GM12872 (cell line): Measurements from ENCODE around the gene GDI1.

Experiments
- CTCF ChIP-seq: IDR thresholded peaks from 3 replicates; pipeline ENCODE4 v1.5.1; 2011; ENCODE audit warnings: low read depth, mild to moderate bottlenecking, low read length, moderate library complexity; ENCODE audit not compliant: insufficient read depth

GDI1 gene

GRCh38 chrX:154486396-154487207 lies 49.6 kb downstream of the GDI1 start, which contains the start of gene UBL4A:
UBL4A (minus strand) TSS chrX:154486615; CDS start chrX:154486584, 31 bp downstream.
- no peak for TF ChIP-seq CTCF

- TF ChIP-seq CTCF = no peak
Measured at GRCh38 chrX:154487518-154488290, 50.8 kb downstream of the GDI1 start.

GRCh38 chrX:154488336-154489075 lies 51.6 kb downstream of the GDI1 start:
- no peak for TF ChIP-seq CTCF

- no peak for TF ChIP-seq CTCF
Measured at GRCh38 chrX:154489182-154489581, 52.2 kb downstream of the GDI1 start.

- no peak for TF ChIP-seq CTCF
Measured at GRCh38 chrX:154490021-154490413, 53.1 kb downstream of the GDI1 start.

- no peak for TF ChIP-seq CTCF
Measured at GRCh38 chrX:154490414-154491083, 53.6 kb downstream of the GDI1 start, which contains the start of gene SLC10A3. SLC10A3 (minus strand) TSS chrX:154490629; CDS start chrX:154488940, 1,689 bp downstream.
